ENCODE measurements around the gene FMO5.

The FMO5 gene

DNA sequence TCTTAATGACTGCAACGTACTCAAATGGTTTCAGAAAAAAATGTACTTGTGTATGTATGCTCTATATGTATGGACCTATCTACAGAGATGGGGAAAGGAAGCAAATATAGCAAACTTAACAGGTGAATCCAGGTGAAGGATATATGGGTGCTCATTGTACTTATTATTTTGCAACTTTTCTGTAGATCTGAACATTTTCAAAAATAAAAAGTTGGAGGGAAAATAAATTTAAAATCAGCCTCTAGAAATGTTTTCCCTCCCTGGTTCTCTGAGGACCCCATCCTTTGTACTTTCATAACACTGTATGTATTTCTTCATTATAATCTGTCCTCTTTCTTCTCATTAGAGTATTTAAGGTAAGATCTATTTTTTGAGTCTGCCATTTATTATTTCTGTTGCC is 17.9 kb downstream of the FMO5 start:
- no peak overlapping the region for H2AFZ ChIP-seq (ENCODE audit: low read length)
- H3K27ac ChIP-seq (ENCODE audit: low read depth, low read length, poor library complexity, severe bottlenecking) = no peak overlapping the region
- H3K36me3 ChIP-seq (ENCODE audit: insufficient read depth, low read length) = no peaks in the 10 kb centered on the region
- H3K9ac ChIP-seq (ENCODE audit: low read length) = no peak overlapping the region
- no peaks in the 10 kb centered on the region for H3K27me3 ChIP-seq (ENCODE audit: insufficient read depth, low read length)
- H3K9me2 ChIP-seq (ENCODE audit: low read depth, low read length) = no peaks in the 10 kb centered on the region
- no peaks in the 10 kb centered on the region for H4K20me1 ChIP-seq (ENCODE audit: insufficient read depth, low read length)
- no peak overlapping the region for H3K4me2 ChIP-seq (ENCODE audit: low read length)
- H3K4me3 ChIP-seq (ENCODE audit: low read depth, low read length, poor library complexity, severe bottlenecking) = no peak overlapping the region
- TF ChIP-seq, protein P1, sequence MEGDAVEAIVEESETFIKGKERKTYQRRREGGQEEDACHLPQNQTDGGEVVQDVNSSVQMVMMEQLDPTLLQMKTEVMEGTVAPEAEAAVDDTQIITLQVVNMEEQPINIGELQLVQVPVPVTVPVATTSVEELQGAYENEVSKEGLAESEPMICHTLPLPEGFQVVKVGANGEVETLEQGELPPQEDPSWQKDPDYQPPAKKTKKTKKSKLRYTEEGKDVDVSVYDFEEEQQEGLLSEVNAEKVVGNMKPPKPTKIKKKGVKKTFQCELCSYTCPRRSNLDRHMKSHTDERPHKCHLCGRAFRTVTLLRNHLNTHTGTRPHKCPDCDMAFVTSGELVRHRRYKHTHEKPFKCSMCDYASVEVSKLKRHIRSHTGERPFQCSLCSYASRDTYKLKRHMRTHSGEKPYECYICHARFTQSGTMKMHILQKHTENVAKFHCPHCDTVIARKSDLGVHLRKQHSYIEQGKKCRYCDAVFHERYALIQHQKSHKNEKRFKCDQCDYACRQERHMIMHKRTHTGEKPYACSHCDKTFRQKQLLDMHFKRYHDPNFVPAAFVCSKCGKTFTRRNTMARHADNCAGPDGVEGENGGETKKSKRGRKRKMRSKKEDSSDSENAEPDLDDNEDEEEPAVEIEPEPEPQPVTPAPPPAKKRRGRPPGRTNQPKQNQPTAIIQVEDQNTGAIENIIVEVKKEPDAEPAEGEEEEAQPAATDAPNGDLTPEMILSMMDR (IDR thresholded peaks at IDR 0.05; ENCODE audit: low read length) = no peak
- TF ChIP-seq EZH2 (IDR thresholded peaks at IDR 0.05; ENCODE audit: borderline replicate concordance, low read length) = no peak
- H3K79me2 ChIP-seq (ENCODE audit: insufficient read depth, low read length) = no peaks in the 10 kb centered on the region
- no peaks in the 10 kb centered on the region for H3F3A ChIP-seq (ENCODE audit: insufficient read depth, low read length)
- H3K9me3 ChIP-seq (ENCODE audit: low read length) = no peaks in the 10 kb centered on the region
- H3K4me1 ChIP-seq (ENCODE audit: insufficient read depth, low read length, severe bottlenecking) = no peaks in the 10 kb centered on the region

DNA sequence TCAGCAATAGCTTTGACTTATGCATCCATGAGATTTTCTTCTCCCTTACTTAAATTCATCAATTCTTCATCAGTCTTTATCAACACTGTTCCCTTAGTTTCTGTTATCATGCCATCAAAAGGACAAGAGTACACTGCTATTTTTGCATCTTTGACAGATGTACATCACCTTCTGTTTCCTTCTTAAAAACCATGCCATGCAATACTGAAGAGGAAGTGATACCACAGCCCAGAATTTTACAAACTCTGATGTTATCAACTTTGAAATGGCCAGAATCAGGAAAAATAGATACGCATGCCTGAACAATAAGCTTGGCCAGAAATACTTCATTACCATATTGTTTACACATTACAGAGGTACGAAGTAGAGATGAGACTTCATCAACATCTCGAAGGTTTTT is 21.1 kb downstream of the FMO5 start:
- Histone ChIP-seq H3K4me3 (ENCODE audit: low read depth, low read length, poor library complexity, severe bottlenecking) (no peak overlapping the region), H3K4me2 (ENCODE audit: low read length) (no peak overlapping the region), H3K4me1 (ENCODE audit: insufficient read depth, low read length, severe bottlenecking) (no peaks in the 10 kb centered on the region)

DNA sequence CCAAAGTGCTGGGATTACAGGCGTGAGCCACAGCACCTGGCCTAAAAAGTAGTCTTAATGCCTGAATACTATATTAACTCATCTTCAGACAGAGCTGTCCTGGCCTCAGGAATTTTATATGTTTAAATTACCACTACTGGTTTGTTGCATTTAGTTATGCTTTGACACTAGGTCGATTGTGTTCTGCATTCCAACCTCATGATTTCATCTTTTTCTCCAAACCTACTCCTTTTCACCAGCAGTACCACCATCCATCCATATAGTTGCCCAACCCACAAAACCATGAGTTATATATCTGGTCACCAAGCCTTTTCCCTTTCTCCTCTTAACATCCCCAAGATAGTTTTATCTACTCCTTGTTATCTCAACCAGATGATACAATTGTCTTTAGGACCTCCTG is 22.6 kb downstream of the FMO5 start:
- Histone ChIP-seq H3K36me3 (ENCODE audit: insufficient read depth, low read length) (no peaks in the 10 kb centered on the region), H3K9me3 (ENCODE audit: low read length) (no peaks in the 10 kb centered on the region), H4K20me1 (ENCODE audit: insufficient read depth, low read length) (no peaks in the 10 kb centered on the region), H3K27me3 (ENCODE audit: insufficient read depth, low read length) (no peaks in the 10 kb centered on the region), H3K9ac (ENCODE audit: low read length) (no peak overlapping the region), H3K4me3 (ENCODE audit: low read depth, low read length, poor library complexity, severe bottlenecking) (no peak overlapping the region), H2AFZ (ENCODE audit: low read length) (no peak overlapping the region), H3K27ac (ENCODE audit: low read depth, low read length, poor library complexity, severe bottlenecking) (no peak overlapping the region), H3K4me1 (ENCODE audit: insufficient read depth, low read length, severe bottlenecking) (no peaks in the 10 kb centered on the region), H3F3A (ENCODE audit: insufficient read depth, low read length) (no peaks in the 10 kb centered on the region), H3K79me2 (ENCODE audit: insufficient read depth, low read length) (no peaks in the 10 kb centered on the region), H3K9me2 (ENCODE audit: low read depth, low read length) (no peaks in the 10 kb centered on the region), H3K4me2 (ENCODE audit: low read length) (no peak overlapping the region)
- no peak for TF ChIP-seq EZH2 (IDR thresholded peaks at IDR 0.05; ENCODE audit: borderline replicate concordance, low read length)
- TF ChIP-seq, protein P1 (IDR thresholded peaks at IDR 0.05; ENCODE audit: low read length) = no peak

More for the DNA sequence above, 21.1 kb downstream of the FMO5 start:
- H3K9me3 ChIP-seq (ENCODE audit: low read length) = no peaks in the 10 kb centered on the region
- no peaks in the 10 kb centered on the region for H3K36me3 ChIP-seq (ENCODE audit: insufficient read depth, low read length)
- no peaks in the 10 kb centered on the region for H3K27me3 ChIP-seq (ENCODE audit: insufficient read depth, low read length)
- H2AFZ ChIP-seq (ENCODE audit: low read length) = no peak overlapping the region
- no peaks in the 10 kb centered on the region for H3F3A ChIP-seq (ENCODE audit: insufficient read depth, low read length)
- no peaks in the 10 kb centered on the region for H3K79me2 ChIP-seq (ENCODE audit: insufficient read depth, low read length)
- H3K9ac ChIP-seq (ENCODE audit: low read length) = no peak overlapping the region
- H3K27ac ChIP-seq (ENCODE audit: low read depth, low read length, poor library complexity, severe bottlenecking) = no peak overlapping the region
- H3K9me2 ChIP-seq (ENCODE audit: low read depth, low read length) = no peaks in the 10 kb centered on the region
- TF ChIP-seq, protein P1 (IDR thresholded peaks at IDR 0.05; ENCODE audit: low read length) = no peak
- TF ChIP-seq EZH2 (IDR thresholded peaks at IDR 0.05; ENCODE audit: borderline replicate concordance, low read length) = no peak
- no peaks in the 10 kb centered on the region for H4K20me1 ChIP-seq (ENCODE audit: insufficient read depth, low read length)
